ENCODE measurements around the gene LDLRAD3. TPM values are rescaled to one million over a fixed set of nuclear protein-coding genes. Genes with fewer than 3 reads are reported as not detected.

Gene LDLRAD3
- total and polyA plus RNA-seq, 8 donors, result 2.5 to 6.8 (median 5.6) TPM

GRCh38 chr11:36139767-36140166 is 195.9 kb downstream of the LDLRAD3 start:
- no peaks in the 10 kb centered on the region for H3K27me3 ChIP-seq
- no peak for TF ChIP-seq CTCF (IDR thresholded peaks at IDR 0.05)
- no peak overlapping the region for H3K4me3 ChIP-seq
- H3K27ac ChIP-seq, result no peak overlapping the region
- WGBS, 2 donors, result 84 to 93% methylated on average over 3 of the region's 3 CpGs
- ATAC-seq, result no peak
- no peak for FAIRE-seq
- no peaks in the 10 kb centered on the region for H3K4me1 ChIP-seq
- DNase-seq, result no peak
- intact Hi-C loops (cut with DNase I), result no loop called here
- H3K36me3 ChIP-seq, result no peaks in the 10 kb centered on the region
- no peaks in the 10 kb centered on the region for H3K9me3 ChIP-seq

GRCh38 chr11:36141196-36141953 is 197.5 kb downstream of the LDLRAD3 start:
- no peaks in the 10 kb centered on the region for H3K9me3 ChIP-seq
- H3K36me3 ChIP-seq, result no peaks in the 10 kb centered on the region
- no peak for TF ChIP-seq CTCF (IDR thresholded peaks at IDR 0.05)
- FAIRE-seq (no peak), DNase-seq (no peak), ATAC-seq (no peak)
- H3K4me1 ChIP-seq, result no peaks in the 10 kb centered on the region
- H3K4me3 ChIP-seq, result no peak overlapping the region
- H3K27me3 ChIP-seq, result no peaks in the 10 kb centered on the region
- intact Hi-C loops (cut with DNase I), result no loop called here
- WGBS, 2 donors, result 66 to 70% methylated on average over 12 of the region's 12 CpGs
- no peak overlapping the region for H3K27ac ChIP-seq

GRCh38 chr11:36141956-36142355 is 198.1 kb downstream of the LDLRAD3 start:
- FAIRE-seq (no peak), DNase-seq (no peak), ATAC-seq (no peak)
- intact Hi-C loops (cut with DNase I), result no loop called here
- WGBS, 2 donors, result 90 to 92% methylated on average over 2 of the region's 2 CpGs
- TF ChIP-seq CTCF (IDR thresholded peaks at IDR 0.05), result no peak
- Histone ChIP-seq H3K9me3 (no peaks in the 10 kb centered on the region), H3K27ac (no peak overlapping the region), H3K4me3 (no peak overlapping the region), H3K36me3 (no peaks in the 10 kb centered on the region), H3K27me3 (no peaks in the 10 kb centered on the region), H3K4me1 (no peaks in the 10 kb centered on the region)

- Histone ChIP-seq H3K27me3 (no peaks in the 10 kb centered on the region), H3K36me3 (no peaks in the 10 kb centered on the region), H3K27ac (no peak overlapping the region), H3K9me3 (no peaks in the 10 kb centered on the region), H3K4me3 (no peak overlapping the region), H3K4me1 (no peaks in the 10 kb centered on the region)
- intact Hi-C loops (cut with DNase I), result no loop called here
- WGBS, 2 donors, result 66 to 69% methylated on average over 8 of the region's 8 CpGs
- no peak for DNase-seq
- FAIRE-seq, result no peak
- no peak for TF ChIP-seq CTCF (IDR thresholded peaks at IDR 0.05)
- ATAC-seq, result no peak
These were observed 198.6 kb downstream of the LDLRAD3 start for GRCh38 chr11:36142439-36142838.

- Histone ChIP-seq H3K9me3 (no peaks in the 10 kb centered on the region), H3K4me3 (no peak overlapping the region), H3K36me3 (no peaks in the 10 kb centered on the region), H3K27me3 (no peaks in the 10 kb centered on the region), H3K4me1 (no peaks in the 10 kb centered on the region), H3K27ac (no peak overlapping the region)
- TF ChIP-seq CTCF (IDR thresholded peaks at IDR 0.05), result no peak
- FAIRE-seq (no peak), DNase-seq (no peak), ATAC-seq (no peak)
- WGBS, 2 donors, result 95 to 97% methylated on average over 6 of the region's 6 CpGs
- intact Hi-C loops (cut with DNase I), result no loop called here
These were observed 199.0 kb downstream of the LDLRAD3 start for GRCh38 chr11:36142879-36143278.

Measured in pancreas (tissue), 10 donors.